ENCODE data around the gene AFG1L.

- TF ChIP-seq, protein P1, sequence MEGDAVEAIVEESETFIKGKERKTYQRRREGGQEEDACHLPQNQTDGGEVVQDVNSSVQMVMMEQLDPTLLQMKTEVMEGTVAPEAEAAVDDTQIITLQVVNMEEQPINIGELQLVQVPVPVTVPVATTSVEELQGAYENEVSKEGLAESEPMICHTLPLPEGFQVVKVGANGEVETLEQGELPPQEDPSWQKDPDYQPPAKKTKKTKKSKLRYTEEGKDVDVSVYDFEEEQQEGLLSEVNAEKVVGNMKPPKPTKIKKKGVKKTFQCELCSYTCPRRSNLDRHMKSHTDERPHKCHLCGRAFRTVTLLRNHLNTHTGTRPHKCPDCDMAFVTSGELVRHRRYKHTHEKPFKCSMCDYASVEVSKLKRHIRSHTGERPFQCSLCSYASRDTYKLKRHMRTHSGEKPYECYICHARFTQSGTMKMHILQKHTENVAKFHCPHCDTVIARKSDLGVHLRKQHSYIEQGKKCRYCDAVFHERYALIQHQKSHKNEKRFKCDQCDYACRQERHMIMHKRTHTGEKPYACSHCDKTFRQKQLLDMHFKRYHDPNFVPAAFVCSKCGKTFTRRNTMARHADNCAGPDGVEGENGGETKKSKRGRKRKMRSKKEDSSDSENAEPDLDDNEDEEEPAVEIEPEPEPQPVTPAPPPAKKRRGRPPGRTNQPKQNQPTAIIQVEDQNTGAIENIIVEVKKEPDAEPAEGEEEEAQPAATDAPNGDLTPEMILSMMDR (IDR thresholded peaks at IDR 0.05), result no peak
- TF ChIP-seq POLR2A (IDR thresholded peaks at IDR 0.05), result no peak
Measured at GRCh38 chr6:108566406-108566805, 271.6 kb downstream of the AFG1L start.
